GM12878 (cell line): ENCODE results near the gene MMP15. TPM values are rescaled to one million over a fixed set of nuclear protein-coding genes. Genes with fewer than 3 reads are reported as not detected.

Source experiments
- ATAC-seq: fragments of 200-7000 bp; cut with Tn5 transposase; 3 replicates; pipeline ENCODE4 v1.9.1; 2020; ENCODE audit warnings: mild to moderate bottlenecking, moderate library complexity
- BruUV-seq: library from RNA; stranded (reverse); fragments of 400-500 nt; replicated peaks from 2 replicates; lab custom pipeline; 2021; lab: Mats Ljungman, UMichigan
- CTCF ChIA-PET: fragments of 300-600 bp; sonication (Branson Sonifier 250); formaldehyde crosslinking; extraction: SDS; loops from one replicate; lab custom pipeline; 2021; ENCODE audit warnings: inconsistent platforms; lab: Yijun Ruan, JAX
- POLR2A ChIA-PET: fragments of 350-600 bp; formaldehyde crosslinking; extraction: SDS; loops from one replicate; lab custom pipeline; 2021; ENCODE audit warnings: inconsistent platforms; lab: Charles Lee
- RAD21 ChIA-PET: fragments of 300-600 bp; sonication (Branson Sonifier 250); formaldehyde crosslinking; loops from one replicate; lab custom pipeline; 2023; ENCODE audit warnings: antibody characterized with exemption; ENCODE audit not compliant: unreplicated experiment; lab: Charles Lee
- SMC1A ChIA-PET: fragments of 300-600 bp; sonication (Branson Sonifier 250); formaldehyde crosslinking; loops from one replicate; lab custom pipeline; 2023; ENCODE audit not compliant: unreplicated experiment, uncharacterized antibody; lab: Charles Lee
- DNase-seq: peaks from one replicate; pipeline ENCODE4 v3.0.0-alpha.2; 2011; ENCODE audit warnings: low read depth, low spot score
- FAIRE-seq: peaks from 3 replicates; lab custom pipeline; 2011; peaks lifted over from hg19 to GRCh38; lab: Jason Lieb, UNC
- H2AFZ ChIP-seq: 2 replicates; pipeline ENCODE4 v1.6.0; 2011; ENCODE audit warnings: low read depth, low read length, control low read depth; ENCODE audit not compliant: control insufficient read depth
- H3K27ac ChIP-seq: 2 replicates; pipeline ENCODE4 v1.5.1; 2011; ENCODE audit warnings: control low read depth; ENCODE audit not compliant: control insufficient read depth, insufficient read depth
- H3K27me3 ChIP-seq, 2 experiments: replicated peaks in 1 of 2; 2 replicates each; pipeline versions ENCODE4 v1.6.0 to v1.6.1; 2011; ENCODE audit warnings: low read length in 1 of 2; ENCODE audit not compliant: control insufficient read depth in 2 of 2, insufficient read depth in 2 of 2
- H3K36me3 ChIP-seq, 2 experiments: 2 replicates each; pipeline ENCODE4 v1.5.1; 2011; ENCODE audit warnings: low read length in 1 of 2; ENCODE audit not compliant: control insufficient read depth in 2 of 2, insufficient read depth in 2 of 2
- H3K4me1 ChIP-seq: 2 replicates; pipeline ENCODE4 v1.6.1; 2011; ENCODE audit warnings: mild to moderate bottlenecking, low read length, moderate library complexity, mixed read lengths; ENCODE audit not compliant: control insufficient read depth, insufficient read depth
- H3K4me2 ChIP-seq: 2 replicates; pipeline ENCODE4 v1.6.0; 2011; ENCODE audit warnings: control low read depth; ENCODE audit not compliant: control insufficient read depth, insufficient read depth
- H3K4me3 ChIP-seq: fragments of 200-600 bp; sonication (generic); 2 replicates; pipeline ENCODE4 v1.5.1; 2016
- H3K79me2 ChIP-seq: 2 replicates; pipeline ENCODE4 v1.6.0; 2011; ENCODE audit warnings: low read length; ENCODE audit not compliant: control insufficient read depth, insufficient read depth
- H3K9ac ChIP-seq: 2 replicates; pipeline ENCODE4 v1.8.0; 2011; ENCODE audit warnings: low read length, control low read depth, mixed read lengths; ENCODE audit not compliant: control insufficient read depth, insufficient read depth
- H3K9me3 ChIP-seq: replicated peaks from 3 replicates; pipeline ENCODE4 v1.5.1; 2011; ENCODE audit warnings: mild to moderate bottlenecking, low read length; ENCODE audit not compliant: control insufficient read depth, insufficient read depth
- H4K20me1 ChIP-seq: 2 replicates; pipeline ENCODE4 v1.6.0; 2011; ENCODE audit not compliant: control insufficient read depth, insufficient read depth
- CREB1 ChIP-seq: IDR thresholded peaks from 2 replicates; pipeline ENCODE4 v1.6.1; 2012; ENCODE audit warnings: low read depth, mild to moderate bottlenecking, inconsistent platforms
- DPF2 ChIP-seq: fragments of 450-650 bp; IDR thresholded peaks from 2 replicates; pipeline ENCODE4 v1.6.1; 2017; ENCODE audit warnings: mild to moderate bottlenecking
- FOS ChIP-seq: IDR thresholded peaks from 3 replicates; pipeline ENCODE4 v1.6.1; 2011; ENCODE audit warnings: borderline replicate concordance; ENCODE audit not compliant: insufficient read length; ENCODE audit errors: extremely low read depth
- LARP7 ChIP-seq: fragments of 450-650 bp; IDR thresholded peaks from 2 replicates; pipeline ENCODE4 v1.6.1; 2017; ENCODE audit warnings: mild to moderate bottlenecking
- SMAD5 ChIP-seq: IDR thresholded peaks from 2 replicates; pipeline ENCODE4 v1.6.1; 2016; ENCODE audit warnings: antibody characterized with exemption, low read depth
- SREBF2 ChIP-seq: IDR thresholded peaks from 2 replicates; pipeline ENCODE4 v1.6.1; 2012; ENCODE audit warnings: mild to moderate bottlenecking, low read length
- WGBS: methylation state at CpG from one replicate; pipeline ENCODE4 v1.1.6; 2016; ENCODE audit warnings: low lambda C conversion rate; ENCODE audit not compliant: insufficient replicate concordance, insufficient coverage; ENCODE audit errors: missing lambda C conversion rate; 5-methylcytosine and 5-hydroxymethylcytosine counted together
- in situ Hi-C: fragments of 300-500 bp; cut with MboI; formaldehyde crosslinking; loops from 9 replicates; pipeline ENCODE4 v1.14.3; 2018; ENCODE audit warnings: mixed read lengths
- intact Hi-C: fragments of 100-400 bp; cut with micrococcal nuclease; formaldehyde crosslinking; loops from one replicate; pipeline ENCODE4 v1.14.2; 2022; ENCODE audit not compliant: unreplicated experiment
- polyA plus RNA-seq, 11 experiments: library from polyadenylated mRNA; depleted of rRNA in 4 of 11; unstranded in 6 of 11; stranded (reverse) in 5 of 11; fragments of >200 nt; fragmentation: Nextera tagmentation in 4 of 11; fragmentation: Illumina TruSeq in 1 of 11; extraction: Ambion mirVana in 4 of 11; extraction: Trizol in 1 of 11; gene quantifications; 1 replicate in 1 of 11; 2 replicates in 10 of 11; pipeline versions ENCODE4 v1.2.1 to v1.2.3, GENCODE V29; 2011 to 2016; ENCODE audit warnings: inconsistent platforms in 2 of 11, missing spikeins in 2 of 11, low read depth in 1 of 11
- total RNA-seq, 4 experiments: library from RNA; depleted of rRNA in 3 of 4; stranded (reverse); fragments of >200 nt in 3 of 4; fragmentation: Illumina TruSeq in 1 of 4; extraction: Trizol in 1 of 4; gene quantifications; 2 replicates each; pipeline versions ENCODE4 v1.2.1 to v1.2.3, GENCODE V29; 2013 to 2021
- TF ChIP-seq, protein P1 (sequence below): fragments of 450-650 bp; IDR thresholded peaks from 2 replicates; pipeline ENCODE4 v1.6.1; 2016; ENCODE audit warnings: mild to moderate bottlenecking
- TF ChIP-seq, protein P2 (sequence below): fragments of 150-350 bp; IDR thresholded peaks from 2 replicates; pipeline ENCODE4 v1.6.1; 2016; ENCODE audit warnings: low read depth, low read length
- TF ChIP-seq, protein P3 (sequence below): fragments of 450-650 bp; IDR thresholded peaks from 2 replicates; pipeline ENCODE4 v1.6.1; 2017; ENCODE audit warnings: mild to moderate bottlenecking
- TF ChIP-seq, protein P4 (sequence below): fragments of 450-650 bp; IDR thresholded peaks from 2 replicates; pipeline ENCODE4 v1.6.1; 2017; ENCODE audit warnings: mild to moderate bottlenecking, moderate library complexity
- TF ChIP-seq, protein P5 (sequence below): fragments of 450-650 bp; IDR thresholded peaks from 2 replicates; pipeline ENCODE4 v1.6.1; 2018; ENCODE audit warnings: borderline replicate concordance, mild to moderate bottlenecking; ENCODE audit not compliant: partially characterized antibody

MMP15 gene
- total and polyA plus RNA-seq, 10 of the 15 experiments (the other 5 are each of a cell fraction or from before 2014, with no cell fraction given): 0.08 to 0.56 (median 0.10) TPM; not detected in 7

DNA sequence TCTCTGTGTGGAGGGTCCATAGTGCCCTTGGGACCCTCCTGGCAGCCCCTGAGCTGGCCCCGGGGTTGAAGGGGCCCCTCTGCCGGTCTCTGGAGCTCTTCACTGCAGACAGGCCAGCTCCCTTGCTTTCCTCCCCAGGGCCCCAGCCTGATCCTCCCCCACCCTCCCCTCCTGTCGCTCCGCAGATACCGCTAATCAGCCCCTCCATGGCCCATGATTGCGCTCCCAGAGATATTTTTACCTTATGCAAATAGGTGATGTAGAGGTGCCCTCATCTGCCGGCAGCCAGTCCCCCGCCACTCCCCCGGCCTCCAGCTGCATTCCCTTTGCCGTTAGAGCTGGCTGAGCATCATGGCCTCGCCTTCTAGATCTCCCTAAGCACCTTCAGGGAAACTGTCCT is 9.2 kb downstream of the MMP15 start:
- no peak for ATAC-seq
- Histone ChIP-seq H2AFZ (no peak overlapping the region), H3K4me3 (no peak overlapping the region), H3K27ac (no peak overlapping the region), H3K27me3 (no peaks in the 10 kb centered on the region; a peak in 1 of 4 replicates), H3K4me1 (no peaks in the 10 kb centered on the region), H3K79me2 (no peaks in the 10 kb centered on the region), H3K4me2 (no peak overlapping the region), H3K9ac (no peak overlapping the region), H3K9me3 (no peaks in the 10 kb centered on the region), H3K36me3 (no peaks in the 10 kb centered on the region), H4K20me1 (no peaks in the 10 kb centered on the region)
- intact Hi-C loops: no loop called here
- SMC1A ChIA-PET: interaction anchor here (0.8 to 1.3 kb wide), 3 partner anchors 27 to 91 kb away, joined by 4 read pairs; no protein-coding TSS in a partner anchor
- RAD21 ChIA-PET: interaction anchor here (1.0 to 1.5 kb wide), 2 partner anchors 13 to 92 kb away, joined by 3 to 4 read pairs; no protein-coding TSS in a partner anchor
- DNase-seq: no peak
- FAIRE-seq: no peak
- POLR2A ChIA-PET: no interaction called here
- BruUV-seq: no TSS peak
- in situ Hi-C loops: no loop called here
- WGBS: 4% methylated on average over 11 of the region's 11 CpGs
- CTCF ChIA-PET: interaction anchor here (0.6 to 1.4 kb wide), 2 partner anchors 63 to 256 kb away, joined by 3 to 7 read pairs; no protein-coding TSS in a partner anchor
- TF ChIP-seq LARP7: no peak
- TF ChIP-seq, protein P1, sequence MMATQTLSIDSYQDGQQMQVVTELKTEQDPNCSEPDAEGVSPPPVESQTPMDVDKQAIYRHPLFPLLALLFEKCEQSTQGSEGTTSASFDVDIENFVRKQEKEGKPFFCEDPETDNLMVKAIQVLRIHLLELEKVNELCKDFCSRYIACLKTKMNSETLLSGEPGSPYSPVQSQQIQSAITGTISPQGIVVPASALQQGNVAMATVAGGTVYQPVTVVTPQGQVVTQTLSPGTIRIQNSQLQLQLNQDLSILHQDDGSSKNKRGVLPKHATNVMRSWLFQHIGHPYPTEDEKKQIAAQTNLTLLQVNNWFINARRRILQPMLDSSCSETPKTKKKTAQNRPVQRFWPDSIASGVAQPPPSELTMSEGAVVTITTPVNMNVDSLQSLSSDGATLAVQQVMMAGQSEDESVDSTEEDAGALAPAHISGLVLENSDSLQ: no peak
- no peak for TF ChIP-seq DPF2
- no peak for TF ChIP-seq CREB1
- TF ChIP-seq, protein P2, sequence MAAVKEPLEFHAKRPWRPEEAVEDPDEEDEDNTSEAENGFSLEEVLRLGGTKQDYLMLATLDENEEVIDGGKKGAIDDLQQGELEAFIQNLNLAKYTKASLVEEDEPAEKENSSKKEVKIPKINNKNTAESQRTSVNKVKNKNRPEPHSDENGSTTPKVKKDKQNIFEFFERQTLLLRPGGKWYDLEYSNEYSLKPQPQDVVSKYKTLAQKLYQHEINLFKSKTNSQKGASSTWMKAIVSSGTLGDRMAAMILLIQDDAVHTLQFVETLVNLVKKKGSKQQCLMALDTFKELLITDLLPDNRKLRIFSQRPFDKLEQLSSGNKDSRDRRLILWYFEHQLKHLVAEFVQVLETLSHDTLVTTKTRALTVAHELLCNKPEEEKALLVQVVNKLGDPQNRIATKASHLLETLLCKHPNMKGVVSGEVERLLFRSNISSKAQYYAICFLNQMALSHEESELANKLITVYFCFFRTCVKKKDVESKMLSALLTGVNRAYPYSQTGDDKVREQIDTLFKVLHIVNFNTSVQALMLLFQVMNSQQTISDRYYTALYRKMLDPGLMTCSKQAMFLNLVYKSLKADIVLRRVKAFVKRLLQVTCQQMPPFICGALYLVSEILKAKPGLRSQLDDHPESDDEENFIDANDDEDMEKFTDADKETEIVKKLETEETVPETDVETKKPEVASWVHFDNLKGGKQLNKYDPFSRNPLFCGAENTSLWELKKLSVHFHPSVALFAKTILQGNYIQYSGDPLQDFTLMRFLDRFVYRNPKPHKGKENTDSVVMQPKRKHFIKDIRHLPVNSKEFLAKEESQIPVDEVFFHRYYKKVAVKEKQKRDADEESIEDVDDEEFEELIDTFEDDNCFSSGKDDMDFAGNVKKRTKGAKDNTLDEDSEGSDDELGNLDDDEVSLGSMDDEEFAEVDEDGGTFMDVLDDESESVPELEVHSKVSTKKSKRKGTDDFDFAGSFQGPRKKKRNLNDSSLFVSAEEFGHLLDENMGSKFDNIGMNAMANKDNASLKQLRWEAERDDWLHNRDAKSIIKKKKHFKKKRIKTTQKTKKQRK: no peak
- TF ChIP-seq, protein P3, sequence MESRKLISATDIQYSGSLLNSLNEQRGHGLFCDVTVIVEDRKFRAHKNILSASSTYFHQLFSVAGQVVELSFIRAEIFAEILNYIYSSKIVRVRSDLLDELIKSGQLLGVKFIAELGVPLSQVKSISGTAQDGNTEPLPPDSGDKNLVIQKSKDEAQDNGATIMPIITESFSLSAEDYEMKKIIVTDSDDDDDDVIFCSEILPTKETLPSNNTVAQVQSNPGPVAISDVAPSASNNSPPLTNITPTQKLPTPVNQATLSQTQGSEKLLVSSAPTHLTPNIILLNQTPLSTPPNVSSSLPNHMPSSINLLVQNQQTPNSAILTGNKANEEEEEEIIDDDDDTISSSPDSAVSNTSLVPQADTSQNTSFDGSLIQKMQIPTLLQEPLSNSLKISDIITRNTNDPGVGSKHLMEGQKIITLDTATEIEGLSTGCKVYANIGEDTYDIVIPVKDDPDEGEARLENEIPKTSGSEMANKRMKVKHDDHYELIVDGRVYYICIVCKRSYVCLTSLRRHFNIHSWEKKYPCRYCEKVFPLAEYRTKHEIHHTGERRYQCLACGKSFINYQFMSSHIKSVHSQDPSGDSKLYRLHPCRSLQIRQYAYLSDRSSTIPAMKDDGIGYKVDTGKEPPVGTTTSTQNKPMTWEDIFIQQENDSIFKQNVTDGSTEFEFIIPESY: no peak
- no peak for TF ChIP-seq SMAD5
- TF ChIP-seq, protein P4, sequence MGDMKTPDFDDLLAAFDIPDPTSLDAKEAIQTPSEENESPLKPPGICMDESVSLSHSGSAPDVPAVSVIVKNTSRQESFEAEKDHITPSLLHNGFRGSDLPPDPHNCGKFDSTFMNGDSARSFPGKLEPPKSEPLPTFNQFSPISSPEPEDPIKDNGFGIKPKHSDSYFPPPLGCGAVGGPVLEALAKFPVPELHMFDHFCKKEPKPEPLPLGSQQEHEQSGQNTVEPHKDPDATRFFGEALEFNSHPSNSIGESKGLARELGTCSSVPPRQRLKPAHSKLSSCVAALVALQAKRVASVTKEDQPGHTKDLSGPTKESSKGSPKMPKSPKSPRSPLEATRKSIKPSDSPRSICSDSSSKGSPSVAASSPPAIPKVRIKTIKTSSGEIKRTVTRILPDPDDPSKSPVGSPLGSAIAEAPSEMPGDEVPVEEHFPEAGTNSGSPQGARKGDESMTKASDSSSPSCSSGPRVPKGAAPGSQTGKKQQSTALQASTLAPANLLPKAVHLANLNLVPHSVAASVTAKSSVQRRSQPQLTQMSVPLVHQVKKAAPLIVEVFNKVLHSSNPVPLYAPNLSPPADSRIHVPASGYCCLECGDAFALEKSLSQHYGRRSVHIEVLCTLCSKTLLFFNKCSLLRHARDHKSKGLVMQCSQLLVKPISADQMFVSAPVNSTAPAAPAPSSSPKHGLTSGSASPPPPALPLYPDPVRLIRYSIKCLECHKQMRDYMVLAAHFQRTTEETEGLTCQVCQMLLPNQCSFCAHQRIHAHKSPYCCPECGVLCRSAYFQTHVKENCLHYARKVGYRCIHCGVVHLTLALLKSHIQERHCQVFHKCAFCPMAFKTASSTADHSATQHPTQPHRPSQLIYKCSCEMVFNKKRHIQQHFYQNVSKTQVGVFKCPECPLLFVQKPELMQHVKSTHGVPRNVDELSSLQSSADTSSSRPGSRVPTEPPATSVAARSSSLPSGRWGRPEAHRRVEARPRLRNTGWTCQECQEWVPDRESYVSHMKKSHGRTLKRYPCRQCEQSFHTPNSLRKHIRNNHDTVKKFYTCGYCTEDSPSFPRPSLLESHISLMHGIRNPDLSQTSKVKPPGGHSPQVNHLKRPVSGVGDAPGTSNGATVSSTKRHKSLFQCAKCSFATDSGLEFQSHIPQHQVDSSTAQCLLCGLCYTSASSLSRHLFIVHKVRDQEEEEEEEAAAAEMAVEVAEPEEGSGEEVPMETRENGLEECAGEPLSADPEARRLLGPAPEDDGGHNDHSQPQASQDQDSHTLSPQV: no peak
- TF ChIP-seq FOS: no peak
- TF ChIP-seq SREBF2: no peak
- TF ChIP-seq, protein P5, sequence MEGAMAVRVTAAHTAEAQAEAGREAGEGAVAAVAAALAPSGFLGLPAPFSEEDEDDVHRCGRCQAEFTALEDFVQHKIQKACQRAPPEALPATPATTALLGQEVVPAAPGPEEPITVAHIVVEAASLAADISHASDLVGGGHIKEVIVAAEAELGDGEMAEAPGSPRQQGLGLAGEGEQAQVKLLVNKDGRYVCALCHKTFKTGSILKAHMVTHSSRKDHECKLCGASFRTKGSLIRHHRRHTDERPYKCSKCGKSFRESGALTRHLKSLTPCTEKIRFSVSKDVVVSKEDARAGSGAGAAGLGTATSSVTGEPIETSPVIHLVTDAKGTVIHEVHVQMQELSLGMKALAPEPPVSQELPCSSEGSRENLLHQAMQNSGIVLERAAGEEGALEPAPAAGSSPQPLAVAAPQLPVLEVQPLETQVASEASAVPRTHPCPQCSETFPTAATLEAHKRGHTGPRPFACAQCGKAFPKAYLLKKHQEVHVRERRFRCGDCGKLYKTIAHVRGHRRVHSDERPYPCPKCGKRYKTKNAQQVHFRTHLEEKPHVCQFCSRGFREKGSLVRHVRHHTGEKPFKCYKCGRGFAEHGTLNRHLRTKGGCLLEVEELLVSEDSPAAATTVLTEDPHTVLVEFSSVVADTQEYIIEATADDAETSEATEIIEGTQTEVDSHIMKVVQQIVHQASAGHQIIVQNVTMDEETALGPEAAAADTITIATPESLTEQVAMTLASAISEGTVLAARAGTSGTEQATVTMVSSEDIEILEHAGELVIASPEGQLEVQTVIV: no peak
